22Rv1 (cell line): ENCODE data around the gene ADAM12.

Source experiments
- CTCF ChIP-seq: fragments of 450-650 bp; IDR thresholded peaks from 2 replicates; pipeline ENCODE4 v1.5.1; 2017; ENCODE audit warnings: mild to moderate bottlenecking
- ZFX ChIP-seq: fragments of 450-650 bp; IDR thresholded peaks from 2 replicates; pipeline ENCODE4 v1.6.1; 2017; ENCODE audit warnings: antibody characterized with exemption, borderline replicate concordance

GRCh38 chr10:126250045-126250444, 138.2 kb downstream of the ADAM12 start:
- TF ChIP-seq CTCF (no peak), ZFX (no peak)
